ENCODE measurements around the gene SPRED2.

SPRED2 gene

GRCh38 chr2:65413106-65413505, 19.3 kb downstream of the SPRED2 start:
- no peak for DNase-seq (ENCODE audit: low read depth)

DNA sequence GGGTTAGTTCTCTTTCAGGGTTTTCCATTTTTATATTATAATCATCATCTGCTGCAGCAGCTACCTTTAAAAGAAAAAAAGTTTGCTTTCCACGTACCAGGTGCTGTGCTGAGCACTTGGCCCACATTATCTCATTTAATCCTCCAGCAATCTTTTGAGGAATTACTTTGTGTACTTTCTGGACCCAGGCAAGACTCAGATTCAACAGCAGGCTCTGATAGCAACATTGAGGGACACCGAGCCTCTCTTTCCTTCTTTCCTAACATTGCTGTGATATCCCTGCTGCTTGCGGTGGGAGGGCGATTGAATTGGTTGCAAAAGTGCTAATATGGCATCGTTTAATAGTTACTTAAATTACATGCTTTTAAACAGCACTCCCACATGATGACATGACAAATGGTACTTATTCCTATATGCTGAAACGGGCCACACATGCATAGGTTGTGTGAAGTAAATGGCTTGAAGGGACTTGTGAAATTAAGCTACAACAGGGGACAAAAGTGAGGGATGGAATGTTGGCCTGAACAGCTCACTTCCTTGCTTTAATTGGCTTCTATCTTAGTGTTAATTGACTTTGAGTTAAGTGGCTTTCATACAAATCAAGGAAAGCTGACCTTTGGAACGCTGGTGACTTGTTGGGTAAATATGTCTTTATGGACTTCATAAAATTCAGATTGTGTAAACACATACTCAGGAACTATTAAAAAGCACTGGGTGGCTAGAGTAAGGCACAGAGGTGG, 21.2 kb downstream of the SPRED2 start:
- no peak for DNase-seq (ENCODE audit: low read depth)

GRCh38 chr2:65409045-65409444, 23.4 kb downstream of the SPRED2 start:
- DNase-seq (ENCODE audit: low read depth) = no peak

- no peak for DNase-seq (ENCODE audit: low read depth)
Measured at GRCh38 chr2:65407240-65407639, 25.2 kb downstream of the SPRED2 start.

GRCh38 chr2:65404988-65405697, 27.3 kb downstream of the SPRED2 start:
- no peak for DNase-seq (ENCODE audit: low read depth)

GRCh38 chr2:65403529-65403915, 28.9 kb downstream of the SPRED2 start:
- no peak for DNase-seq (ENCODE audit: low read depth)

- DNase-seq (ENCODE audit: low read depth) = peak; percentile 33
Measured at GRCh38 chr2:65402780-65403528, 29.4 kb downstream of the SPRED2 start.

- no peak for DNase-seq (ENCODE audit: low read depth)
Measured at GRCh38 chr2:65402323-65402722, 30.1 kb downstream of the SPRED2 start.

DNA sequence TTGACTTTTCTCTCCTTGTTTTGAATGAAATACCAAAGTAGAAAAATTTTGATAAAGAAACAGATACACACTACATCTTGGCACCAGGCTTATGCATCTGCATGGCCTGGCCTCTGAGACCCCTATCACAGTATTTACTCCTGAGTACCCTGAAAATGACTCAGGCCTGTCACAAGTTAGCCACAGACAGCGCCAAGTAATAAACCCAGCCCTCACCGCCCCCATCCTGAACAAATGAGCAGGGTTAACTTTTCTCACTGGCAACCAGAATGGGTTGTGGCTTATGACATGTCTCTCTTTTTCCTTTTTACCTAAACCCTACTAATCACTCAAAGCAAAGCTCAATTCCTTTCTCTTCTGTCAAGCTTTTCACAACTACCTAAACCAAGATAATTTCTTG, 35.3 kb downstream of the SPRED2 start:
- DNase-seq (ENCODE audit: low read depth) = peak; percentile 38

DNA sequence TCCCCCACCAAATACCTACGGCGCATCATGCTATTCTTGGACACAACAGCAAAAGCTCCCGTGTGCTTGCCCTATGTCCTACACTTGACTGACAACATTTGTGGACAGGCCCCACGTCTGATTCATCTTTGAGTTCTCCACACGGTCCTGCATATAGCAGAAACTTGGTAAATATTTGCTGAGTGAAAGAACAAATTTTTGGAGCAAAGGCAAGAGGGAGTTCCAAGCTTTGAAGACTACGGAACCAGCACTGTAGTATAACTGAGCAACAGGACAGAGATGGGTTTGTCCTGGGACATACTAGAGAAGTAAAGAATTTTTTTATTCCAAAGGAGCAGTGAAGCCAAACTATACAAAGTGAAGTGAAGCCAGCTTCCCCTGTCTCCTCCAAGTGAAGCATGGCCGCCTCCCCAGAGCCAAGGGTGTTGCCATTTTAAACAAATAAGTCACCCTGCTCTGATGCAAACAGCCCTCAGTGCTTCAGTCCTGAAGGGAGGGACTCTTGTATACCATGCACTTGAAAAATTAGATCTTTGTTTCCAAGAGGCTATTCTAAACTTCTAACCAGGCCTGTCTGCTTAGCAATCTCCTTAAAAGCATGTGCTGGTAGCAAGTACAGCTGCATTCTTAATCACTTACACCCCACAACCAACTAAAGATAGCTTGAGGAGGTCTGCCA, 35.9 kb downstream of the SPRED2 start:
- peak; percentile 56 for DNase-seq (ENCODE audit: low read depth)

- DNase-seq (ENCODE audit: low read depth) = no peak
Measured at GRCh38 chr2:65395621-65396347, 36.6 kb downstream of the SPRED2 start.

DNA sequence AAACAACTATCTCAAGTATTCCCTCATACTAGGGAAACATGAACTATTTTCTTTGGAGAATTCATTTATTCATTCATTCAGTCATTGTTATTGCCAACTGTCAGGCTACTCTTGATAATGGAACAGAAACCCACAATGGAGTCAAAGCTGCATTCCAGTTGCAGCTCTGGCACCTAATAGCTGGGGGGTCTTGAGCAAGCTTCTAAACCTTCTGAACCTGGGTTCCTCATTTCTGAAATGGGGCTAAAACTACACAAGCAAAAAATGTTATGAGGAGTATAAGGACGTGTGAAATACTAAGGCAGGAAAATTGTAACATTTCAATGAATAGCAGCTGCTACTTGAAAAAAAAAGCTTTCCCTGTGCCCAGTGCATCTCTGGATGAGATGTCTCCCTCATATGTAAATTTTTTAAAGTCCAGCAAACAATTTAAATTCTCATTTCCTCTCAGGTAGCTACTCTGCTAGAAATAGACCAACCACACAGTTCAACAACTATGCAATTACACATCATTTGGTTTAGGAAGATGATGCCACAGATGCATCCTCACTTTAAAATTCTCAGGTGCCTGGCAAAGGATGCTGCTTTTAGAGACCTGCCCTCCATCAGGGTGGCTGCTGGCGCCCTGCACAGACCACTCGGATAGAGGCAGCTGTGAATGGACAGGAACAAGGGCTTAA, 38.5 kb downstream of the SPRED2 start:
- no peak for DNase-seq (ENCODE audit: low read depth)

- no peak for DNase-seq (ENCODE audit: low read depth)
Measured at GRCh38 chr2:65393046-65393445, 39.4 kb downstream of the SPRED2 start.

DNA sequence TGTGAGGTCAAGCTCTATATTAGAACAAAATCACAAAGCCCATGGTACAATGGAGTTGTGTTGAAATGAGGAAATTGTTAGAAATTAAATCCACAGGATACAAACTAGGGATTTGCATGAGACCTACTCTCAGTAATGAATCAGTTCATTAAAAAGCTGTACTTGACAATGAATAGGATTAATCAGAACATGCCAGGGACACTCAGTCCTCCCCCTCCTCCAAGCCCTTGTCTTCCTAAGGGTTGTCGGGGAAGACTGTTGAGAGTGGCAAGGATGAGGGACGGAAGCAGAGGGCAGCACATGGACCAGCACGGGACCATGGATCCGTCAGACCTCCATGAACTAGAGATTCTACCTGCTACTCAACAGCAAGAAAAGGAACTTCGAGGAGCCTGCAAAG, 39.8 kb downstream of the SPRED2 start:
- no peak for DNase-seq (ENCODE audit: low read depth)

GRCh38 chr2:65390134-65390533, 42.3 kb downstream of the SPRED2 start:
- no peak for DNase-seq (ENCODE audit: low read depth)

GRCh38 chr2:65389476-65389875, 42.9 kb downstream of the SPRED2 start:
- DNase-seq (ENCODE audit: low read depth) = no peak

GRCh38 chr2:65388596-65389390, 43.6 kb downstream of the SPRED2 start:
- no peak for DNase-seq (ENCODE audit: low read depth)

DNA sequence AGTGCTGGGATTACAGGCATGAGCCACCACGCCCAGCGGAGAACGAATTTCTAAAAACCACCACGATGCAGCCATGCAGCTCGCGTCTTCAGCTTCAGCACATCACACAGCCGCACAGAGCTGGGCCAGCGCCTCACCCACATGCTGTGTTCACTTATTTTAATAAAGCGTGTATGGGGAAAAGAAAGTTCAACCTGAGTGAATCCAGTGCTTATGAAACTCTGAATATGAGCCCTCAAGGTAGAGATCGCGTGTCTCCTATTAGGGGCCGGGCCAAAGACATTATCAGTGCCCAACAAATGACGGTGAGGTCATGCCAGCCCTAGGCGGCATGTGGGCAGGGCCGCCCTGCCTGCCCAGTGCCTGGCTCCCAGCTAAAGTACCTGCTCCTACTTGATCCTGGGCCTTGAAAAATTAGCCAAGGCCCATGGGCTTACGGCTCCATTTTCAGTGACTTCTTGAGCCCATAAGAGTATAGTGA, 44.3 kb downstream of the SPRED2 start:
- no peak for DNase-seq (ENCODE audit: low read depth)

- no peak for DNase-seq (ENCODE audit: low read depth)
Measured at GRCh38 chr2:65386989-65387388, 45.4 kb downstream of the SPRED2 start.

GRCh38 chr2:65386344-65386743, 46.1 kb downstream of the SPRED2 start:
- peak; percentile 80 for DNase-seq (ENCODE audit: low read depth)
